ENCODE measurements around the gene CFH.
"Not testable (repeated sequence)": the region's sequence is repeated elsewhere in the genome, so short reads cannot be mapped to it uniquely, and the experiment has no call there.

The CFH gene

GRCh38 chr1:196774175-196774574 lies 122.3 kb downstream of the CFH start:
- H3K27ac ChIP-seq = no peak overlapping the region
- H3K9me3 ChIP-seq = no peaks in the 10 kb centered on the region
- TF ChIP-seq, protein P1, sequence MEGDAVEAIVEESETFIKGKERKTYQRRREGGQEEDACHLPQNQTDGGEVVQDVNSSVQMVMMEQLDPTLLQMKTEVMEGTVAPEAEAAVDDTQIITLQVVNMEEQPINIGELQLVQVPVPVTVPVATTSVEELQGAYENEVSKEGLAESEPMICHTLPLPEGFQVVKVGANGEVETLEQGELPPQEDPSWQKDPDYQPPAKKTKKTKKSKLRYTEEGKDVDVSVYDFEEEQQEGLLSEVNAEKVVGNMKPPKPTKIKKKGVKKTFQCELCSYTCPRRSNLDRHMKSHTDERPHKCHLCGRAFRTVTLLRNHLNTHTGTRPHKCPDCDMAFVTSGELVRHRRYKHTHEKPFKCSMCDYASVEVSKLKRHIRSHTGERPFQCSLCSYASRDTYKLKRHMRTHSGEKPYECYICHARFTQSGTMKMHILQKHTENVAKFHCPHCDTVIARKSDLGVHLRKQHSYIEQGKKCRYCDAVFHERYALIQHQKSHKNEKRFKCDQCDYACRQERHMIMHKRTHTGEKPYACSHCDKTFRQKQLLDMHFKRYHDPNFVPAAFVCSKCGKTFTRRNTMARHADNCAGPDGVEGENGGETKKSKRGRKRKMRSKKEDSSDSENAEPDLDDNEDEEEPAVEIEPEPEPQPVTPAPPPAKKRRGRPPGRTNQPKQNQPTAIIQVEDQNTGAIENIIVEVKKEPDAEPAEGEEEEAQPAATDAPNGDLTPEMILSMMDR (IDR thresholded peaks at IDR 0.05) = no peak
- no peak overlapping the region for H3K4me3 ChIP-seq
- no peaks in the 10 kb centered on the region for H3K27me3 ChIP-seq
- no peaks in the 10 kb centered on the region for H3K36me3 ChIP-seq
- H3K4me1 ChIP-seq = no peaks in the 10 kb centered on the region
- DNase-seq = no peak
- intact Hi-C loops (cut with DNase I; ENCODE audit: low total_unique reads) = no loop called here

DNA sequence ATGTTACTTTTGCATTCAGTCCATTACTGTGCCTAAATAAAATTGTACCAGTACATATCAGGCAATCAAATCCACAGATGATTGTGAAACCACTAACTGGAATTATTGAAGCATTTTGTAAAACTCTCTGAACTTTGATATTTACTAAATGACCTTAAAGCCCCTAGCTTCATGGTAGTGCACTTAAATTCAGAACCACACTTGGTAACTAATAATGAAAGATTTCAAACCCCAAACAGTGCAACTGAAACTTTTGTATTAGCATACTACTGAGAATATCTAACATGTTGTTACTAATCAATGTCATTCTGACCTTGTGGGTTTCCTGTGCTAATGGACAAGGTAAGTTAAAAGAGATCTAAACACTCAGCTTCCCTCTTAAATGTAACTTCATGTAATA lies 122.8 kb downstream of the CFH start, which contains the start of gene CFHR3:
CFHR3 (plus strand) TSS at position 238 of the 400 bp plus-strand sequence; CDS start at position 285, 47 bp downstream.
- intact Hi-C loops (cut with DNase I; ENCODE audit: low total_unique reads) = no loop called here
- Histone ChIP-seq H3K9me3 (no peaks in the 10 kb centered on the region), H3K36me3 (no peaks in the 10 kb centered on the region), H3K27me3 (no peaks in the 10 kb centered on the region), H3K4me1 (no peaks in the 10 kb centered on the region), H3K4me3 (no peak within 1 kb of the TSS), H3K27ac (no peak within 1 kb of the TSS)
- no peak for DNase-seq
- TF ChIP-seq, protein P1 (IDR thresholded peaks at IDR 0.05) = no peak

DNA sequence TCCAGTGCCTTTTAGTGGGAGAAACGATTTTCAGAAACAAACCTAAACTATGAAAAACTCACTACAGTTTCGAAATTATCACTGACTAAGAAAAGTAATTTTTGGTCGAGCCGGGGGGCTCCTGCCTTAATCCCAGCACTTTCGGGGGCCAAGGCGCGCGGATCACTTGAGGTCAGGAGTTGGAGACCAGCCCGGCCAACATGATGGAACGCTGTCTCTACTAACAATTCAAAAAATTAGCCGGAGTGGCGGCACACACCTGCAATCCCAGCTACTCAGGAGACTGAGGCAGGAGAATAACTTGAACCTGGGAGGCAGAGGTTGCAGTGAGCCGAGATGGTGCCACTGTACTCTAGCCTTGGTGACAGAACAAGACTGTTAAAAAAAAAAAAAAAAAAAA lies 125.8 kb downstream of the CFH start:
- H3K27ac ChIP-seq = no peak overlapping the region
- DNase-seq = no peak
- TF ChIP-seq, protein P1 (IDR thresholded peaks at IDR 0.05) = no peak

GRCh38 chr1:196779093-196779492 lies 127.2 kb downstream of the CFH start:
- intact Hi-C loops (cut with DNase I; ENCODE audit: low total_unique reads) = no loop called here
- H3K9me3 ChIP-seq = no peaks in the 10 kb centered on the region
- H3K27ac ChIP-seq = no peak overlapping the region
- no peak for DNase-seq
- no peak overlapping the region for H3K4me3 ChIP-seq
- H3K4me1 ChIP-seq = no peaks in the 10 kb centered on the region
- no peaks in the 10 kb centered on the region for H3K36me3 ChIP-seq
- no peaks in the 10 kb centered on the region for H3K27me3 ChIP-seq
- TF ChIP-seq, protein P1 (IDR thresholded peaks at IDR 0.05) = no peak

More for the DNA sequence above, 125.8 kb downstream of the CFH start:
- Histone ChIP-seq H3K36me3 (no peaks in the 10 kb centered on the region), H3K9me3 (no peaks in the 10 kb centered on the region), H3K4me3 (no peak overlapping the region), H3K27me3 (no peaks in the 10 kb centered on the region), H3K4me1 (no peaks in the 10 kb centered on the region)
- intact Hi-C loops (cut with DNase I; ENCODE audit: low total_unique reads) = no loop called here

GRCh38 chr1:196791252-196791651 lies 139.4 kb downstream of the CFH start:
- H3K27me3 ChIP-seq; H3K4me1 ChIP-seq; intact Hi-C loops (cut with DNase I; ENCODE audit: low total_unique reads); H3K36me3 ChIP-seq; H3K27ac ChIP-seq; H3K4me3 ChIP-seq; DNase-seq; H3K9me3 ChIP-seq: not testable (repeated sequence)

GRCh38 chr1:196794103-196794502 lies 142.3 kb downstream of the CFH start:
- H3K27me3 ChIP-seq; H3K27ac ChIP-seq; H3K36me3 ChIP-seq; intact Hi-C loops (cut with DNase I; ENCODE audit: low total_unique reads); DNase-seq; H3K4me3 ChIP-seq; H3K4me1 ChIP-seq; H3K9me3 ChIP-seq: not testable (repeated sequence)
